Measurements from ENCODE around the gene RBM33. TPM values are rescaled to one million over a fixed set of nuclear protein-coding genes. Genes with fewer than 3 reads are reported as not detected.
A peak's percentile ranks its signal among the peaks of the same experiment; 100 is the strongest.

The RBM33 gene
- total RNA-seq, 2 experiments from 2014 or later, result 82.7 to 84.8 TPM

DNA sequence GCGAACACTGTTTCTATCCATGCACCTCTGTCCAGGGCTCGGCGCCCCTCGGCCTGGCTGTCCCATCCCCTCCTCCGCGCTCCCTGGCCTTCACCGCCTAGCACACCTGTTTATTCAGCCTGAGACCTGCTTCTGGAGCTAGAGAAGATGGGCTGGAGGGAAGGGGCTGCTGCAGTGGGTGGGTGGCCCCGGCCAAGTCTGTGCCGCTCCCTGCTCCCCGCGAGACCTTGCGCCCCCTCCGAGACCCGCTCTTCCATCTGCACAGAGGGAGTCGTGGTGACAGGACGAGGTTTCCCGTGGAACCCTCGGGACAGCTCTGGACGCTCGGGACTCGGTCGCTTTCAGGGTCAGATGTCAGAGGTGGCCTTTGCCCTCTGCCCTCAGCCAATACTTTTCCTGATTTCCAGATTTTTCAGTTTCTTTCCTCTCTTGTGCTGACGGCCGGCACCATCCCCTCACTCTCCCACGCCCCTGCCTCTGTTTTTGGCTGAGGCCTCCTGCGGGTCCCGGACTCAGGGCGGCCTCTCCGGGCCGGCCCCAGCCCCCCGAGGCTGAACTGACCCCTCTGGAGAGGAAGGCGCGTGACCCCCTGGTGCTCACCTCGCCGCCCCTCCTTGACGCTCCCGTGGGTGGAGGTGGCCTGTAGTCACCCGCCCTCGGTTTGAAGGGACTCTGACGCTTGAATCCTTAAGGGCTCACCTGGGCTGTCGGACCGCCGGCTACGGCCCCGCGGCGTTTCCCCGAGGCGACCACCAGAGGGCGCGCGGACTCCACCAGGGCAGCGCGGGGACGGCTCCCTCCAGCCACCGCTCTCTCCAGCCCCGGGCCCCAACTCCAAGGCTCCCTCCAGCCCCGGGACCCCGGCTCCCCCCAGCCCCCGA is 152.2 kb downstream of the RBM33 start:
- DNase-seq, result peak; percentile 61
- ChIA-PET POLR2A (no interaction called here), CTCF (interaction anchor here (1.0 kb wide), 1 partner anchor 814 kb away, joined by 3 read pairs; no protein-coding TSS in a partner anchor)
- H3K27me3 Mint-ChIP-seq, result peaks cover 29% of the 10 kb centered on the region
- H3K27ac Mint-ChIP-seq, result no peak overlapping the region
- no peak overlapping the region for H3K4me3 Mint-ChIP-seq
- H3K9me3 Mint-ChIP-seq, result no peaks in the 10 kb centered on the region
- no peaks in the 10 kb centered on the region for H3K36me3 Mint-ChIP-seq (ENCODE audit: low read depth)
- peaks cover 9% of the 10 kb centered on the region for H3K4me1 Mint-ChIP-seq

- Mint-ChIP-seq H3K4me1 (peaks cover 9% of the 10 kb centered on the region), H3K36me3 (ENCODE audit: low read depth) (no peaks in the 10 kb centered on the region), H3K27ac (no peak overlapping the region), H3K4me3 (no peak overlapping the region), H3K9me3 (no peaks in the 10 kb centered on the region), H3K27me3 (peaks cover 34% of the 10 kb centered on the region)
- ChIA-PET CTCF (interaction anchor here (0.6 kb wide), 1 partner anchor 11 kb away, joined by 3 read pairs; no protein-coding TSS in a partner anchor), POLR2A (no interaction called here)
- no peak for DNase-seq
These were observed 153.1 kb downstream of the RBM33 start for GRCh38 chr7:155797262-155798250.

GRCh38 chr7:155798673-155799439 is 154.4 kb downstream of the RBM33 start:
- POLR2A ChIA-PET, result no interaction called here
- peak overlapping the region; percentile 39 for H3K27ac Mint-ChIP-seq
- H3K4me3 Mint-ChIP-seq, result no peak overlapping the region
- H3K36me3 Mint-ChIP-seq (ENCODE audit: low read depth), result peaks cover 1% of the 10 kb centered on the region
- H3K4me1 Mint-ChIP-seq, result peaks cover 12% of the 10 kb centered on the region
- no peak for DNase-seq
- CTCF ChIA-PET, result no interaction called here
- H3K27me3 Mint-ChIP-seq, result peaks cover 41% of the 10 kb centered on the region
- no peaks in the 10 kb centered on the region for H3K9me3 Mint-ChIP-seq

DNA sequence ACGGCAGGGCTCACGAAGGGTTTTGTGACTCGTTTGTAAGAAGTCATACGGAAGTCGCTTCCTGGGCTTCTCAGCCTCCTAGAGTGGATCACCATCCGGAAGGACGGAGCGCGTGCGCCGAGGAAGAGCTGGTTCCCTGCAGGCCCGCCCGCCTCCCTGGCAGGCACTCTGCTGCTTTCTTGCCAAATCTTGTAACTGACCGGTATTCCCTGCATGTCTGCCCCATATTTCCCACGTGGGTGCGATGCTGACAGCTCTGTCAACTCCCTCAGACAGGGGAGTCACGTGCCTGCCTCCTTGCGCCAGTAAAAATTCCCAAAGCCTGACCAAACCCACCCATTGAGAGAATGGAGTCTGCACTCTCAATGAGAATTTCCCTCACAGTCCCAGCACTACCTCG is 155.1 kb downstream of the RBM33 start:
- no peak overlapping the region for H3K4me3 Mint-ChIP-seq
- peaks cover 44% of the 10 kb centered on the region for H3K27me3 Mint-ChIP-seq
- ChIA-PET POLR2A (no interaction called here), CTCF (no interaction called here)
- H3K27ac Mint-ChIP-seq, result no peak overlapping the region
- DNase-seq, result no peak
- peaks cover 14% of the 10 kb centered on the region for H3K4me1 Mint-ChIP-seq
- peaks cover 1% of the 10 kb centered on the region for H3K36me3 Mint-ChIP-seq (ENCODE audit: low read depth)
- H3K9me3 Mint-ChIP-seq, result no peaks in the 10 kb centered on the region

DNA sequence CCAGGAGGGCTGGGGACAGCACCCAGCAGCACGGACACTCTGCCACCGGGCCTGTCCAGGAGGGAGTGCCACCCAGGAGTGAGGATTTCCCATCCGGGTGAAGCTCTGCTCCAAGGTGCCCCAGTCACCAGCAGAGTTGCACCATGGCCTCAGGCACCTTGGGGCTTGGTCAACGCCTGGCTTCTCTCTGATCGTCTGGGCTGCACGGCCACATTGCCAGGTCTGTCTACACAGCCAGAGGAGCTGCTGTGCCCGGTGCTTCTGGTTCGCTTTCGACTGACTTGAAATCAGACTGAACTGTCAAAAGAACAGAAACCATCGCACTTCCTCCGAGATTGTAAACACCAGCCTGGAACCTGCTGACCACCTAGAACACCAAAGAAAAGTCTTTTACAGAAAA is 155.8 kb downstream of the RBM33 start:
- no peak overlapping the region for H3K27ac Mint-ChIP-seq
- H3K36me3 Mint-ChIP-seq (ENCODE audit: low read depth), result peaks cover 1% of the 10 kb centered on the region
- H3K4me3 Mint-ChIP-seq, result no peak overlapping the region
- peaks cover 16% of the 10 kb centered on the region for H3K4me1 Mint-ChIP-seq
- ChIA-PET POLR2A (no interaction called here), CTCF (no interaction called here)
- H3K9me3 Mint-ChIP-seq, result no peaks in the 10 kb centered on the region
- no peak for DNase-seq
- peaks cover 46% of the 10 kb centered on the region for H3K27me3 Mint-ChIP-seq

DNA sequence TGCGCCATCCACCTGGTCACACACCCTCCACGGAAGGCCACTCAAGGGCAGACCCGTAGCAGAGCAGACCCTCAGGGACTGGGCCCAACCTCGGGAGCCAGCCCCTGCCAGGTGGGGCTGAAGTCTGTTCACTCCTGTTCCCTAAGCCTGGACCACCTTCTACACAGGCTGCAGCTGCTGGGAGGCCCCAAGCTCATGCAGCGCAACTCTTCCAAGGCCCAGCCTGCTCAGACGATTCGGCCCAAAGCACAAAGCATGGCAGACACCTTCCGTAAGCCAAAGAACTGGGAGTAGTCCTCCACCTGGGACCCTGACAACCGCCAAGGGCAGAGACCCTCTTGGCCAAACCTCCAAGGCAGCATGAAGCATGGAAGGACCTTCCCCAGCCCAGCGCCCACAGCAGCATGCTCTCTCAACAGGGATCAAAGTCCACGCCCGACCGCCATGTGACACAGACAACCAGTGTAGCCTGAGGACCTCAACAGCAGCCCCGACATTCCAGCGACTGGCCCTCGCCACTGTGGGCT is 156.3 kb downstream of the RBM33 start:
- no peaks in the 10 kb centered on the region for H3K9me3 Mint-ChIP-seq
- H3K27me3 Mint-ChIP-seq, result peaks cover 47% of the 10 kb centered on the region
- H3K4me1 Mint-ChIP-seq, result peaks cover 16% of the 10 kb centered on the region
- ChIA-PET CTCF (no interaction called here), POLR2A (no interaction called here)
- no peak overlapping the region for H3K4me3 Mint-ChIP-seq
- peaks cover 1% of the 10 kb centered on the region for H3K36me3 Mint-ChIP-seq (ENCODE audit: low read depth)
- no peak overlapping the region for H3K27ac Mint-ChIP-seq
- DNase-seq, result no peak

DNA sequence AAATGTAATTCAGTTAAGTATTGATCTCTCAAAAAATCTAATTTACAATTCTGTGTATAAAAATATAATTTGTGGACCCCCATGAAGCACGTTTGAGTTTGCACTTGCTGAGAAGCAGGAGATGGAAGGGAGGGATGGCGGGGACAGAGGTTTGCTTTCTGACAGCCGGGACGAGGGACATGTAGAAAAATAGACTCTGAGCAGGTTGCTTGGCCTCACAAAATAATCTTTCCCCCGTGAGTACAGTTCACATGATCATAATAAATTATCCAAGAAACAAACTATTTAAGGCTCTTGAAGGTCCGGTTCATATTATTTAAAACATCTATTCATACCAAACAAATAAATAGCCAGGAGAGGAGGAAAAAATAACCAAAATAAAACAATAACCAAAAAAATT is 157.8 kb downstream of the RBM33 start:
- no peak for DNase-seq
- Mint-ChIP-seq H3K9me3 (no peaks in the 10 kb centered on the region), H3K4me1 (peaks cover 24% of the 10 kb centered on the region), H3K27ac (no peak overlapping the region), H3K27me3 (peaks cover 59% of the 10 kb centered on the region), H3K36me3 (ENCODE audit: low read depth) (peaks cover 1% of the 10 kb centered on the region), H3K4me3 (no peak overlapping the region)
- CTCF ChIA-PET, result no interaction called here
- POLR2A ChIA-PET, result no interaction called here

DNA sequence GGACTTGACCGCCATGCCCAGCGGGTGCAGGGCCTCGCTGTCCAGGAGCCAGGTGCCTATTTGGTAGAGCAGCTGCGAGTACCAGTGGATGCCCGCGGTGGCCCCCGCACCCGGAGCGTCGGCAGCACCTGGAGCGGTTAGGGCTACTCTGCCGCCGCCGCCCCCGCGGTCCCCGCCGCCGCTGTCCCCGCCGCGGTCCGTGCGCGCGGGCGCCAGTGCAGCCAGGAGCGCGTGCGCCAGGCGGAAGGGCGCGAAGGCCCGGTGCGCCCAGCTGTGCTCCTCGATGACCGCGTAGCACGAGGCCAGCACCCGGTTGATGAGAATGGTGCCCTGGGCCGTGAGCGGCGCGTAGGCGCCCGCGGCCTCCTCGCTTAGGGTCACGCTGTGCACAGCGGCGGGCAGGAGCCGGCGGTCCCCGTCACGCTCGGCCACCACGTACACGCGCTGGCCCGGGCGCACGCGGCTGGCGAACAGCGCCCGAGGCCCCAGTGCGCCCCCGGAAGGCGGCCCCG is 158.5 kb downstream of the RBM33 start:
- ChIA-PET POLR2A (no interaction called here), CTCF (no interaction called here)
- no peak for DNase-seq
- Mint-ChIP-seq H3K27me3 (peaks cover 66% of the 10 kb centered on the region), H3K4me1 (peaks cover 30% of the 10 kb centered on the region), H3K4me3 (no peak overlapping the region), H3K27ac (no peak overlapping the region), H3K9me3 (no peaks in the 10 kb centered on the region), H3K36me3 (ENCODE audit: low read depth) (peaks cover 1% of the 10 kb centered on the region)

GRCh38 chr7:155803418-155804376 is 159.2 kb downstream of the RBM33 start:
- ChIA-PET CTCF (no interaction called here), POLR2A (no interaction called here)
- Mint-ChIP-seq H3K4me3 (peak overlapping the region; percentile 63), H3K27ac (no peak overlapping the region), H3K27me3 (peaks cover 62% of the 10 kb centered on the region), H3K4me1 (peaks cover 27% of the 10 kb centered on the region), H3K9me3 (no peaks in the 10 kb centered on the region), H3K36me3 (ENCODE audit: low read depth) (peaks cover 1% of the 10 kb centered on the region)
- DNase-seq, result no peak

DNA sequence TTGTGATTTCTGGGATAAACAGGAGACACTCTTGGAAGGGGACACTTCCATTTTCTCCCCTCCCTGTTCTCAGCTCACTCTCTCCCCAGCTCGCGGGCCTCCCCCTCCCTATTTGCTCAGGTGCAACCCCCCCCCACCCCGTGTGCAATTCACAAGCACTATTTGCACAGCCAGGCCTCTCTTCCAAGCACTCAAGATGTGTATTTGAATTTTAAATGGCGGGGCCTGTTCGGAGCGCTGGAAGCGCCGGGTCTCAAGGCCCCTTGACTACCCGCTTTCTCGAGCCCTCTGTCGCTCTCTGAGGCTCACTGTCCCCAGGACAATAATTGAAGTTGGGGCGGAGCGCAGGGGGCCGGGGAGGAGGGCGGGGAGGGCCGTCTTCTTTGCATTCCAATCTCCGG is 160.0 kb downstream of the RBM33 start:
- Mint-ChIP-seq H3K4me1 (peaks cover 22% of the 10 kb centered on the region), H3K9me3 (no peaks in the 10 kb centered on the region), H3K27ac (no peak overlapping the region), H3K27me3 (peaks cover 61% of the 10 kb centered on the region), H3K36me3 (ENCODE audit: low read depth) (peaks cover 1% of the 10 kb centered on the region), H3K4me3 (no peak overlapping the region)
- ChIA-PET CTCF (no interaction called here), POLR2A (no interaction called here)
- no peak for DNase-seq

- ChIA-PET POLR2A (no interaction called here), CTCF (interaction anchor here (0.6 to 1.0 kb wide), 2 partner anchors 58 to 185 kb away, joined by 3 to 4 read pairs; no protein-coding TSS in a partner anchor)
- peaks cover 1% of the 10 kb centered on the region for H3K36me3 Mint-ChIP-seq (ENCODE audit: low read depth)
- peak; percentile 43 for DNase-seq
- peaks cover 55% of the 10 kb centered on the region for H3K27me3 Mint-ChIP-seq
- H3K4me3 Mint-ChIP-seq, result peak overlapping the region; percentile 34
- peaks cover 22% of the 10 kb centered on the region for H3K4me1 Mint-ChIP-seq
- no peaks in the 10 kb centered on the region for H3K9me3 Mint-ChIP-seq
- H3K27ac Mint-ChIP-seq, result no peak overlapping the region
These were observed 160.7 kb downstream of the RBM33 start for GRCh38 chr7:155804897-155805825.

Measured in activated CD4-positive, alpha-beta T cell treated with anti-CD3 and anti-CD28 coated beads, Interleukin-2, amount 10 ng/mL, durations not matched to agents 7 days and 5 days (primary cell).